ENCODE measurements around the gene APC2. TPM values are rescaled to one million over a fixed set of nuclear protein-coding genes. Genes with fewer than 3 reads are reported as not detected.

APC2 gene
- 0.16 TPM for polyA plus RNA-seq

- H3K27ac Mint-ChIP-seq: peak within 1 kb of the TSS in 2 of 3 donors; percentile 84 to 91
- no peaks in the 10 kb centered on the region for H3K9me3 Mint-ChIP-seq
- peak within 1 kb of the TSS in 2 of 4 donors; percentile 40 to 66 for H3K4me3 Mint-ChIP-seq
- peaks cover 45% of the 10 kb centered on the region for H3K27me3 Mint-ChIP-seq
- peaks cover under 1 to 12% (median 12%) of the 10 kb centered on the region in 3 donors for H3K4me1 Mint-ChIP-seq
- no peaks in the 10 kb centered on the region for H3K36me3 Mint-ChIP-seq
Observed at GRCh38 chr19:1449467-1450442, at the start of gene APC2. Gene APC2, plus strand, starts transcription at chr19:1450121. Its CDS starts 2,881 bp downstream, at chr19:1453002.

- no peaks in the 10 kb centered on the region for H3K36me3 Mint-ChIP-seq
- peaks cover 0 to 5% (median 4%) of the 10 kb centered on the region in 3 donors for H3K4me1 Mint-ChIP-seq
- H3K4me3 Mint-ChIP-seq: peak overlapping the region; percentile 60 to 78 (median 76)
- H3K9me3 Mint-ChIP-seq: no peaks in the 10 kb centered on the region
- peaks cover 11% of the 10 kb centered on the region for H3K27me3 Mint-ChIP-seq
- H3K27ac Mint-ChIP-seq: peak overlapping the region in 2 of 3 donors; percentile 13 to 46
Observed at GRCh38 chr19:1400281-1401137, 49.4 kb upstream of the APC2 start.

GRCh38 chr19:1401138-1401888 lies 48.6 kb upstream of the APC2 start, which contains the start of gene GAMT:
Gene GAMT, minus strand, starts transcription at chr19:1401542. Its CDS starts 66 bp downstream, at chr19:1401476.
- Mint-ChIP-seq H3K27me3 (peaks cover 11% of the 10 kb centered on the region), H3K9me3 (no peaks in the 10 kb centered on the region), H3K4me1 (peaks cover under 1 to 5% (median 4%) of the 10 kb centered on the region in 3 donors), H3K27ac (peak within 1 kb of the TSS; percentile 46 to 56 (median 47)), H3K4me3 (peak within 1 kb of the TSS; percentile 60 to 85 (median 78)), H3K36me3 (no peaks in the 10 kb centered on the region)

GRCh38 chr19:1401889-1402217 lies 48.1 kb upstream of the APC2 start:
- Mint-ChIP-seq H3K4me3 (peak overlapping the region; percentile 43 to 85 (median 74)), H3K9me3 (no peaks in the 10 kb centered on the region), H3K27ac (peak overlapping the region in 1 of 3 donors; percentile 47), H3K36me3 (no peaks in the 10 kb centered on the region), H3K4me1 (peaks cover 6 to 9% (median 8%) of the 10 kb centered on the region in 3 donors), H3K27me3 (peaks cover 11% of the 10 kb centered on the region)

GRCh38 chr19:1402411-1403070 lies 47.4 kb upstream of the APC2 start:
- Mint-ChIP-seq H3K4me1 (peaks cover 7 to 9% (median 8%) of the 10 kb centered on the region in 3 donors), H3K27ac (peak overlapping the region; percentile 26 to 56 (median 33)), H3K36me3 (no peaks in the 10 kb centered on the region), H3K27me3 (peaks cover 11% of the 10 kb centered on the region), H3K4me3 (peak overlapping the region; percentile 44 to 90 (median 64)), H3K9me3 (no peaks in the 10 kb centered on the region)

GRCh38 chr19:1406774-1407527 lies 43.0 kb upstream of the APC2 start:
- peak overlapping the region; percentile 74 to 88 (median 80) for H3K27ac Mint-ChIP-seq
- peaks cover 16 to 33% (median 23%) of the 10 kb centered on the region in 3 donors for H3K4me1 Mint-ChIP-seq
- peaks cover 11% of the 10 kb centered on the region for H3K27me3 Mint-ChIP-seq
- no peaks in the 10 kb centered on the region for H3K9me3 Mint-ChIP-seq
- H3K36me3 Mint-ChIP-seq: no peaks in the 10 kb centered on the region
- H3K4me3 Mint-ChIP-seq: peak overlapping the region; percentile 76 to 90 (median 84)

GRCh38 chr19:1407528-1408299 lies 42.2 kb upstream of the APC2 start, which contains the start of gene DAZAP1:
Gene DAZAP1, plus strand, starts transcription at chr19:1407586. Its CDS starts 188 bp downstream, at chr19:1407774.
- Mint-ChIP-seq H3K36me3 (no peaks in the 10 kb centered on the region), H3K4me3 (peak within 1 kb of the TSS; percentile 85 to 91 (median 89)), H3K27me3 (peaks cover 7% of the 10 kb centered on the region), H3K4me1 (peaks cover 16 to 32% (median 23%) of the 10 kb centered on the region in 3 donors), H3K27ac (peak within 1 kb of the TSS; percentile 80 to 92 (median 88)), H3K9me3 (no peaks in the 10 kb centered on the region)

- Mint-ChIP-seq H3K4me3 (peak overlapping the region; percentile 85 to 91 (median 88)), H3K9me3 (no peaks in the 10 kb centered on the region), H3K27ac (peak overlapping the region; percentile 48 to 92 (median 80))
Observed at GRCh38 chr19:1408300-1409203, 41.4 kb upstream of the APC2 start.

GRCh38 chr19:1409204-1410005 lies 40.5 kb upstream of the APC2 start:
- H3K4me1 Mint-ChIP-seq: peaks cover 16 to 33% (median 23%) of the 10 kb centered on the region in 3 donors
- H3K9me3 Mint-ChIP-seq: no peaks in the 10 kb centered on the region

More at GRCh38 chr19:1408300-1409203, 41.4 kb upstream of the APC2 start:
- Mint-ChIP-seq H3K36me3 (no peaks in the 10 kb centered on the region), H3K27me3 (peaks cover under 1% of the 10 kb centered on the region), H3K4me1 (peaks cover 16 to 33% (median 23%) of the 10 kb centered on the region in 3 donors)

GRCh38 chr19:1410136-1410786 lies 39.7 kb upstream of the APC2 start:
- Mint-ChIP-seq H3K4me3 (peak overlapping the region; percentile 54 to 89 (median 86)), H3K4me1 (peaks cover 21 to 38% (median 28%) of the 10 kb centered on the region in 3 donors), H3K27me3 (no peaks in the 10 kb centered on the region), H3K36me3 (no peaks in the 10 kb centered on the region), H3K9me3 (no peaks in the 10 kb centered on the region), H3K27ac (peak overlapping the region; percentile 27 to 92 (median 67))

More at GRCh38 chr19:1409204-1410005, 40.5 kb upstream of the APC2 start:
- Mint-ChIP-seq H3K27ac (peak overlapping the region; percentile 48 to 92 (median 80)), H3K27me3 (no peaks in the 10 kb centered on the region), H3K4me3 (peak overlapping the region; percentile 85 to 91 (median 88)), H3K36me3 (no peaks in the 10 kb centered on the region)
